Karpas-422 (cell line): ENCODE data around the gene D2HGDH. TPM values are rescaled to one million over a fixed set of nuclear protein-coding genes. Genes with fewer than 3 reads are reported as not detected.

Source experiments
- DNase-seq: peaks from one replicate; pipeline ENCODE4 v3.0.0-alpha.2; 2015
- H2AFZ ChIP-seq: fragments of 200-600 bp; sonication (generic); 2 replicates; pipeline ENCODE4 v1.6.1; 2014; ENCODE audit warnings: antibody characterized with exemption, low read length, mixed read lengths
- H3K27ac ChIP-seq: fragments of 200-600 bp; sonication (generic); 2 replicates; pipeline ENCODE4 v1.5.1; 2014; ENCODE audit warnings: mild to moderate bottlenecking, low read length, moderate library complexity
- H3K27me3 ChIP-seq: fragments of 200-600 bp; sonication (generic); 2 replicates; pipeline ENCODE4 v1.6.1; 2014; ENCODE audit warnings: low read length, mixed read lengths
- H3K36me3 ChIP-seq: fragments of 200-600 bp; sonication (generic); 2 replicates; pipeline ENCODE4 v1.6.1; 2014; ENCODE audit warnings: low read length, mixed read lengths; ENCODE audit not compliant: insufficient read depth
- H3K4me1 ChIP-seq: fragments of 200-600 bp; sonication (generic); 2 replicates; pipeline ENCODE4 v1.6.1; 2014; ENCODE audit warnings: mild to moderate bottlenecking, low read length, mixed read lengths
- H3K4me2 ChIP-seq: fragments of 200-600 bp; sonication (generic); 2 replicates; pipeline ENCODE4 v1.6.1; 2014; ENCODE audit warnings: low read length, low read depth, mild to moderate bottlenecking; ENCODE audit not compliant: poor library complexity, severe bottlenecking
- H3K4me3 ChIP-seq: fragments of 200-600 bp; sonication (generic); 2 replicates; pipeline ENCODE4 v1.5.1; 2014; ENCODE audit warnings: mild to moderate bottlenecking, antibody characterized with exemption, low read length, mixed read lengths
- H3K79me2 ChIP-seq: fragments of 200-600 bp; sonication (generic); 2 replicates; pipeline ENCODE4 v1.6.1; 2014; ENCODE audit warnings: mild to moderate bottlenecking, low read length, mixed read lengths
- H3K9ac ChIP-seq: fragments of 200-600 bp; sonication (generic); 2 replicates; pipeline ENCODE4 v1.6.0; 2014; ENCODE audit warnings: low read length
- H3K9me2 ChIP-seq: fragments of 200-600 bp; sonication (generic), shearing (Covaris generic); replicated peaks from 2 replicates; pipeline ENCODE4 v1.6.0; 2014; ENCODE audit warnings: mild to moderate bottlenecking, low read length, moderate library complexity; ENCODE audit not compliant: insufficient read depth
- H3K9me3 ChIP-seq: fragments of 300-700, 200-600 bp; sonication (generic); 2 replicates; pipeline ENCODE4 v1.6.1; 2014; ENCODE audit warnings: low read length, mixed read lengths
- H4K20me1 ChIP-seq: fragments of 200-600 bp; sonication (generic); 2 replicates; pipeline ENCODE4 v1.6.1; 2014; ENCODE audit warnings: mild to moderate bottlenecking, antibody characterized with exemption, low read length, low read depth; ENCODE audit not compliant: insufficient read depth
- total RNA-seq: library from RNA; depleted of rRNA; stranded (reverse); fragments of >200 nt; shearing (Covaris generic); gene quantifications from 2 replicates; pipeline ENCODE4 v1.2.3, GENCODE V29; 2014; ENCODE audit warnings: low replicate concordance; rRNA removed

Gene D2HGDH
- total RNA-seq, result 21.2 and 35.9 TPM in 2 replicates

- no peaks in the 10 kb centered on the region for H3K9me2 ChIP-seq
- peak within 1 kb of the TSS; percentile 90 for H3K4me2 ChIP-seq
- H3K27ac ChIP-seq, result peak within 1 kb of the TSS; percentile 67
- H2AFZ ChIP-seq, result peak within 1 kb of the TSS; percentile 74
- H4K20me1 ChIP-seq, result no peaks in the 10 kb centered on the region
- H3K27me3 ChIP-seq, result no peaks in the 10 kb centered on the region
- H3K9me3 ChIP-seq, result no peaks in the 10 kb centered on the region
- peaks cover 48% of the 10 kb centered on the region for H3K79me2 ChIP-seq
- peak; percentile 95 for DNase-seq
- peak within 1 kb of the TSS; percentile 97 for H3K4me3 ChIP-seq
- peaks cover 14% of the 10 kb centered on the region for H3K4me1 ChIP-seq
- peak within 1 kb of the TSS; percentile 99 for H3K9ac ChIP-seq
- no peaks in the 10 kb centered on the region for H3K36me3 ChIP-seq
Observed at GRCh38 chr2:241734467-241735208, at the start of gene D2HGDH. Gene D2HGDH, plus strand, starts transcription at chr2:241734630. Its CDS starts 595 bp downstream, at chr2:241735225.

GRCh38 chr2:241686324-241686649, 48.1 kb upstream of the D2HGDH start:
- peak overlapping the region; percentile 84 for H2AFZ ChIP-seq
- H3K9me3 ChIP-seq, result no peaks in the 10 kb centered on the region
- H3K27ac ChIP-seq, result peak overlapping the region; percentile 36; the same call in 1 of the 2 replicates
- H4K20me1 ChIP-seq, result no peaks in the 10 kb centered on the region
- no peaks in the 10 kb centered on the region for H3K9me2 ChIP-seq
- peaks cover 41% of the 10 kb centered on the region for H3K36me3 ChIP-seq
- peaks cover 84% of the 10 kb centered on the region for H3K79me2 ChIP-seq
- no peaks in the 10 kb centered on the region for H3K27me3 ChIP-seq
- no peak for DNase-seq
- peaks cover 16% of the 10 kb centered on the region for H3K4me1 ChIP-seq
- H3K4me3 ChIP-seq, result peak overlapping the region; percentile 100
- peak overlapping the region; percentile 100 for H3K9ac ChIP-seq
- peak overlapping the region; percentile 98 for H3K4me2 ChIP-seq

- H3K9me3 ChIP-seq, result no peaks in the 10 kb centered on the region
- H3K4me1 ChIP-seq, result peaks cover 16% of the 10 kb centered on the region
- DNase-seq, result peak; percentile 98
- peak within 1 kb of the TSS; percentile 100 for H3K9ac ChIP-seq
- no peaks in the 10 kb centered on the region for H3K9me2 ChIP-seq
- peaks cover 82% of the 10 kb centered on the region for H3K79me2 ChIP-seq
- peak within 1 kb of the TSS; percentile 64 for H3K27ac ChIP-seq
- H3K27me3 ChIP-seq, result no peaks in the 10 kb centered on the region
- peak within 1 kb of the TSS; percentile 98 for H3K4me2 ChIP-seq
- H4K20me1 ChIP-seq, result no peaks in the 10 kb centered on the region
- H2AFZ ChIP-seq, result peak within 1 kb of the TSS; percentile 84
- H3K36me3 ChIP-seq, result peaks cover 42% of the 10 kb centered on the region
- peak within 1 kb of the TSS; percentile 100 for H3K4me3 ChIP-seq
Observed at GRCh38 chr2:241686650-241687425, 47.6 kb upstream of the D2HGDH start, which contains the start of gene DTYMK. Gene DTYMK, minus strand, starts transcription at chr2:241686815. Its CDS starts 32 bp downstream, at chr2:241686783.

- Histone ChIP-seq H3K9ac (no peak overlapping the region), H3K9me3 (no peaks in the 10 kb centered on the region), H3K9me2 (no peaks in the 10 kb centered on the region), H3K4me3 (no peak overlapping the region), H4K20me1 (no peaks in the 10 kb centered on the region), H3K36me3 (peaks cover 28% of the 10 kb centered on the region), H3K79me2 (peaks cover 58% of the 10 kb centered on the region), H3K4me2 (no peak overlapping the region), H3K27ac (no peak overlapping the region), H3K4me1 (peaks cover 16% of the 10 kb centered on the region), H3K27me3 (no peaks in the 10 kb centered on the region), H2AFZ (no peak overlapping the region)
- DNase-seq, result no peak
Observed at GRCh38 chr2:241689306-241689705, 45.1 kb upstream of the D2HGDH start.

GRCh38 chr2:241690202-241690717, 44.2 kb upstream of the D2HGDH start:
- no peak overlapping the region for H3K9ac ChIP-seq
- DNase-seq, result no peak
- H3K9me2 ChIP-seq, result no peaks in the 10 kb centered on the region
- H4K20me1 ChIP-seq, result no peaks in the 10 kb centered on the region
- no peak overlapping the region for H3K4me2 ChIP-seq
- peaks cover 15% of the 10 kb centered on the region for H3K4me1 ChIP-seq
- no peaks in the 10 kb centered on the region for H3K27me3 ChIP-seq
- no peak overlapping the region for H3K4me3 ChIP-seq
- H3K27ac ChIP-seq, result no peak overlapping the region
- H2AFZ ChIP-seq, result no peak overlapping the region
- H3K9me3 ChIP-seq, result no peaks in the 10 kb centered on the region
- H3K79me2 ChIP-seq, result peaks cover 50% of the 10 kb centered on the region
- peaks cover 25% of the 10 kb centered on the region for H3K36me3 ChIP-seq

GRCh38 chr2:241692448-241692847, 42.0 kb upstream of the D2HGDH start:
- H3K79me2 ChIP-seq, result peaks cover 31% of the 10 kb centered on the region
- DNase-seq, result no peak
- H3K36me3 ChIP-seq, result peaks cover 25% of the 10 kb centered on the region
- no peak overlapping the region for H3K9ac ChIP-seq
- H3K4me3 ChIP-seq, result no peak overlapping the region
- no peaks in the 10 kb centered on the region for H4K20me1 ChIP-seq
- no peak overlapping the region for H3K27ac ChIP-seq
- H3K27me3 ChIP-seq, result no peaks in the 10 kb centered on the region
- no peak overlapping the region for H2AFZ ChIP-seq
- H3K4me1 ChIP-seq, result peaks cover 8% of the 10 kb centered on the region
- H3K4me2 ChIP-seq, result no peak overlapping the region
- no peaks in the 10 kb centered on the region for H3K9me3 ChIP-seq
- H3K9me2 ChIP-seq, result no peaks in the 10 kb centered on the region

- no peak overlapping the region for H3K4me2 ChIP-seq
- no peak overlapping the region for H2AFZ ChIP-seq
- no peaks in the 10 kb centered on the region for H3K9me3 ChIP-seq
- H3K36me3 ChIP-seq, result peaks cover 11% of the 10 kb centered on the region
- H3K27me3 ChIP-seq, result no peaks in the 10 kb centered on the region
- H3K9ac ChIP-seq, result no peak overlapping the region
- no peak for DNase-seq
- no peaks in the 10 kb centered on the region for H3K9me2 ChIP-seq
- H3K79me2 ChIP-seq, result peaks cover 8% of the 10 kb centered on the region
- H4K20me1 ChIP-seq, result no peaks in the 10 kb centered on the region
- peaks cover 4% of the 10 kb centered on the region for H3K4me1 ChIP-seq
- H3K4me3 ChIP-seq, result no peak overlapping the region
- H3K27ac ChIP-seq, result no peak overlapping the region
Observed at GRCh38 chr2:241695651-241696050, 38.8 kb upstream of the D2HGDH start.

GRCh38 chr2:241701149-241701398, 33.4 kb upstream of the D2HGDH start:
- Histone ChIP-seq H3K9me3 (no peaks in the 10 kb centered on the region), H3K4me3 (peak overlapping the region; percentile 77), H4K20me1 (peaks cover 7% of the 10 kb centered on the region), H3K4me1 (peaks cover 22% of the 10 kb centered on the region), H3K9ac (peak overlapping the region; percentile 94), H3K79me2 (peaks cover 30% of the 10 kb centered on the region), H3K27me3 (no peaks in the 10 kb centered on the region), H2AFZ (no peak overlapping the region), H3K36me3 (peaks cover 12% of the 10 kb centered on the region), H3K9me2 (no peaks in the 10 kb centered on the region), H3K4me2 (peak overlapping the region; percentile 80), H3K27ac (peak overlapping the region; percentile 81)
- no peak for DNase-seq
